T-helper 2 cell (primary cell): ENCODE results near the gene LITAFD.
A peak's percentile ranks its signal among the peaks of the same experiment; 100 is the strongest.
"Not testable (repeated sequence)": the region's sequence is repeated elsewhere in the genome, so short reads cannot be mapped to it uniquely, and the experiment has no call there.

Experiments used
- DNase-seq, 5 experiments: peaks; one replicate each; pipeline versions ENCODE4 v3.0.0 to v3.0.0-alpha.2; 2012 to 2022

LITAFD gene

GRCh38 chr16:8894736-8895334, 12.7 kb downstream of the LITAFD start:
- no peak for DNase-seq

- no peak for DNase-seq
These were observed 16.6 kb downstream of the LITAFD start for GRCh38 chr16:8898660-8899318.

GRCh38 chr16:8899709-8900317, 17.7 kb downstream of the LITAFD start:
- DNase-seq = no peak

- DNase-seq = no peak
These were observed 18.2 kb downstream of the LITAFD start for GRCh38 chr16:8900343-8900742.

- DNase-seq = no peak
These were observed 19.2 kb downstream of the LITAFD start for GRCh38 chr16:8901320-8901861.

- no peak for DNase-seq
These were observed 20.9 kb downstream of the LITAFD start for GRCh38 chr16:8903004-8903403.

GRCh38 chr16:8904018-8904430, 21.9 kb downstream of the LITAFD start:
- no peak for DNase-seq

GRCh38 chr16:8905168-8905762, 23.1 kb downstream of the LITAFD start:
- peak in 1 of 5 experiments; percentile 66 for DNase-seq

GRCh38 chr16:8905795-8906591, 23.8 kb downstream of the LITAFD start:
- no peak for DNase-seq

GRCh38 chr16:8907096-8907495, 24.9 kb downstream of the LITAFD start:
- DNase-seq = no peak

- DNase-seq = no peak
These were observed 26.8 kb downstream of the LITAFD start for GRCh38 chr16:8908810-8909468.

GRCh38 chr16:8910811-8911210, 28.7 kb downstream of the LITAFD start:
- DNase-seq = no peak

GRCh38 chr16:8912793-8913192, 30.6 kb downstream of the LITAFD start:
- DNase-seq = no peak

- DNase-seq = no peak
These were observed 31.9 kb downstream of the LITAFD start for GRCh38 chr16:8914098-8914497.

- DNase-seq = no peak
These were observed 33.7 kb downstream of the LITAFD start for GRCh38 chr16:8915722-8916301.

- no peak for DNase-seq
These were observed 34.5 kb downstream of the LITAFD start for GRCh38 chr16:8916541-8917225.

GRCh38 chr16:8917336-8917735, 35.2 kb downstream of the LITAFD start:
- not testable (repeated sequence) for DNase-seq

GRCh38 chr16:8919089-8919933, 37.2 kb downstream of the LITAFD start:
- peak in 1 of 5 experiments; percentile 77 for DNase-seq

GRCh38 chr16:8919934-8920462, 37.8 kb downstream of the LITAFD start:
- DNase-seq = no peak
